Large intestine (tissue), 1 donor: ENCODE data around the gene SIX1. TPM values are rescaled to one million over a fixed set of nuclear protein-coding genes. Genes with fewer than 3 reads are reported as not detected.

ENCODE experiments used
- polyA plus RNA-seq: library from polyadenylated mRNA; unstranded; fragments of 120-200 nt; gene quantifications from one replicate; pipeline ENCODE4 v1.2.1, GENCODE V29; 2013

Gene SIX1
- polyA plus RNA-seq, 1 donor: 0.12 TPM

Other genes with a start within 250 kb of the SIX1 start
- gene C14orf39, start 163.4 kb downstream of the SIX1 start, polyA plus RNA-seq: 0.22 TPM
- gene SIX6, start 140.3 kb downstream of the SIX1 start, polyA plus RNA-seq: not detected
- gene SIX4, start 74.9 kb upstream of the SIX1 start, polyA plus RNA-seq: 0.40 TPM
- gene MNAT1, start 85.3 kb upstream of the SIX1 start, polyA plus RNA-seq: 30.7 TPM